Activated CD8-positive, alpha-beta memory T cell treated with anti-CD3 and anti-CD28 coated beads for 1 hour (primary cell): ENCODE data around the gene SLC9C2.
"Not testable (repeated sequence)": the region's sequence is repeated elsewhere in the genome, so short reads cannot be mapped to it uniquely, and the experiment has no call there.

Experiments used
- DNase-seq, 2 donors: peaks; one replicate each; pipeline ENCODE4 v3.0.0-alpha.2; 2020; ENCODE audit warnings: low read depth in 1 of 2; ENCODE audit errors: extremely low read depth in 1 of 2

SLC9C2 gene

GRCh38 chr1:173603056-173603591 is at the start of gene SLC9C2:
SLC9C2 (minus strand) TSS chr1:173603072; CDS start chr1:173601776, 1,296 bp downstream.
- no peak for DNase-seq

GRCh38 chr1:173648880-173649605 is 46.2 kb upstream of the SLC9C2 start:
- no peak for DNase-seq

- no peak for DNase-seq
Measured at GRCh38 chr1:173646656-173647055, 43.8 kb upstream of the SLC9C2 start.

- DNase-seq, result not testable (repeated sequence)
Measured at GRCh38 chr1:173642450-173643139, 39.7 kb upstream of the SLC9C2 start.

- no peak for DNase-seq
Measured at GRCh38 chr1:173639102-173639501, 36.2 kb upstream of the SLC9C2 start.

- DNase-seq, result no peak
Measured at GRCh38 chr1:173638043-173639021, 35.5 kb upstream of the SLC9C2 start.

GRCh38 chr1:173637236-173638042 is 34.6 kb upstream of the SLC9C2 start:
- not testable (repeated sequence) for DNase-seq

GRCh38 chr1:173635116-173635515 is 32.2 kb upstream of the SLC9C2 start, which contains the start of gene TEX50:
TEX50 (plus strand) TSS chr1:173635338; CDS start chr1:173635522, 184 bp downstream.
- no peak for DNase-seq

- no peak for DNase-seq
Measured at GRCh38 chr1:173628888-173629287, 26.0 kb upstream of the SLC9C2 start.

- DNase-seq, result no peak
Measured at GRCh38 chr1:173627269-173627668, 24.4 kb upstream of the SLC9C2 start.

GRCh38 chr1:173616859-173617258 is 14.0 kb upstream of the SLC9C2 start:
- no peak for DNase-seq

- DNase-seq, result not testable (repeated sequence)
Measured at GRCh38 chr1:173613086-173613485, 10.2 kb upstream of the SLC9C2 start.

GRCh38 chr1:173608503-173609216 is 5.8 kb upstream of the SLC9C2 start:
- no peak for DNase-seq

- no peak for DNase-seq
Measured at GRCh38 chr1:173601588-173601987, 1.3 kb downstream of the SLC9C2 start.

- DNase-seq, result no peak
Measured at GRCh38 chr1:173596097-173596825, 6.6 kb downstream of the SLC9C2 start.

- not testable (repeated sequence) for DNase-seq
Measured at GRCh38 chr1:173591138-173591537, 11.7 kb downstream of the SLC9C2 start.

- DNase-seq, result no peak
Measured at GRCh38 chr1:173590557-173590956, 12.3 kb downstream of the SLC9C2 start.

- no peak for DNase-seq
Measured at GRCh38 chr1:173581383-173582079, 21.3 kb downstream of the SLC9C2 start.
